Astrocyte (in vitro differentiated cells and primary cell): ENCODE measurements around the gene ZFAND4. TPM values are rescaled to one million over a fixed set of nuclear protein-coding genes. Genes with fewer than 3 reads are reported as not detected.

Experiments used
- DNase-seq: peaks from one replicate; pipeline ENCODE4 v3.0.0-alpha.2; 2010; ENCODE audit warnings: low read depth
- FAIRE-seq: peaks from 2 replicates; lab custom pipeline; 2011; peaks lifted over from hg19 to GRCh38; lab: Jason Lieb, UNC
- H2AFZ ChIP-seq: 2 replicates; pipeline ENCODE4 v1.6.0; 2012; ENCODE audit warnings: low read depth, low read length, inconsistent platforms
- H3K27ac ChIP-seq: 2 replicates; pipeline ENCODE4 v1.5.1; 2011; ENCODE audit warnings: low read depth, low read length, inconsistent platforms
- H3K27me3 ChIP-seq: 2 replicates; pipeline ENCODE4 v1.6.0; 2011; ENCODE audit warnings: low read length, inconsistent platforms; ENCODE audit not compliant: insufficient read depth
- H3K36me3 ChIP-seq: 2 replicates; pipeline ENCODE4 v1.5.1; 2011; ENCODE audit warnings: low read length, inconsistent platforms; ENCODE audit not compliant: insufficient read depth
- H3K4me1 ChIP-seq: 2 replicates; pipeline ENCODE4 v1.5.1; 2011; ENCODE audit warnings: low read length, inconsistent platforms; ENCODE audit not compliant: insufficient read depth
- H3K4me2 ChIP-seq: 2 replicates; pipeline ENCODE4 v1.6.0; 2012; ENCODE audit warnings: low read length, inconsistent platforms
- H3K4me3 ChIP-seq: 2 replicates; pipeline ENCODE4 v1.5.1; 2011; ENCODE audit warnings: low read depth, mild to moderate bottlenecking, low read length, inconsistent platforms; ENCODE audit not compliant: insufficient read depth
- H3K79me2 ChIP-seq: 2 replicates; pipeline ENCODE4 v1.6.0; 2012; ENCODE audit warnings: mild to moderate bottlenecking, low read length, inconsistent platforms; ENCODE audit not compliant: insufficient read depth
- H3K9ac ChIP-seq: 2 replicates; pipeline ENCODE4 v1.6.0; 2012; ENCODE audit warnings: mild to moderate bottlenecking, low read length, inconsistent platforms
- H3K9me3 ChIP-seq: 2 replicates; pipeline ENCODE4 v1.5.1; 2012; ENCODE audit warnings: low read depth, mild to moderate bottlenecking, low read length, inconsistent platforms; ENCODE audit not compliant: insufficient read depth
- H4K20me1 ChIP-seq: 2 replicates; pipeline ENCODE4 v1.6.0; 2012; ENCODE audit warnings: low read length, inconsistent platforms; ENCODE audit not compliant: insufficient read depth
- H3K27ac Mint-ChIP-seq: one replicate; pipeline ENCODE4 v1.8.0; 2021; ENCODE audit warnings: mild to moderate bottlenecking, mixed read lengths; ENCODE audit not compliant: unreplicated experiment
- H3K27me3 Mint-ChIP-seq: one replicate; pipeline ENCODE4 v1.8.0; 2021; ENCODE audit warnings: low read depth, mixed read lengths; ENCODE audit not compliant: unreplicated experiment
- H3K36me3 Mint-ChIP-seq: one replicate; pipeline ENCODE4 v1.8.0; 2021; ENCODE audit warnings: low read depth, mixed read lengths; ENCODE audit not compliant: unreplicated experiment
- H3K4me1 Mint-ChIP-seq: one replicate; pipeline ENCODE4 v1.8.0; 2021; ENCODE audit warnings: low read depth, mixed read lengths; ENCODE audit not compliant: unreplicated experiment
- H3K4me3 Mint-ChIP-seq: one replicate; pipeline ENCODE4 v1.8.0; 2021; ENCODE audit warnings: mild to moderate bottlenecking, moderate library complexity, mixed read lengths; ENCODE audit not compliant: unreplicated experiment
- H3K9me3 Mint-ChIP-seq: one replicate; pipeline ENCODE4 v1.8.0; 2021; ENCODE audit warnings: mild to moderate bottlenecking, mixed read lengths; ENCODE audit not compliant: unreplicated experiment
- CTCF ChIP-seq: IDR thresholded peaks from 2 replicates; pipeline ENCODE4 v1.5.1; 2011; ENCODE audit warnings: low read depth, mild to moderate bottlenecking, inconsistent platforms, low read length, moderate library complexity; ENCODE audit not compliant: insufficient read depth
- EZH2 ChIP-seq: IDR thresholded peaks from 2 replicates; pipeline ENCODE4 v1.6.1; 2012; ENCODE audit warnings: mild to moderate bottlenecking, low read length, inconsistent platforms; ENCODE audit not compliant: insufficient read depth
- total RNA-seq: library from RNA; stranded (reverse); gene quantifications from 2 replicates; pipeline ENCODE4 v1.2.1, GENCODE V29; 2021

ZFAND4 gene
- total RNA-seq, 1 donor from 2014 or later = 4.6 TPM

GRCh38 chr10:45589009-45589408 lies 83.6 kb downstream of the ZFAND4 start:
- Mint-ChIP-seq H3K9me3 (no peaks in the 10 kb centered on the region), H3K36me3 (peaks cover 2% of the 10 kb centered on the region), H3K4me1 (peaks cover 7% of the 10 kb centered on the region), H3K4me3 (no peak overlapping the region), H3K27ac (no peak overlapping the region), H3K27me3 (no peaks in the 10 kb centered on the region)
- no peak for TF ChIP-seq EZH2
- no peak for TF ChIP-seq CTCF
- Histone ChIP-seq H3K36me3 (no peaks in the 10 kb centered on the region), H2AFZ (no peak overlapping the region), H3K9ac (no peak overlapping the region), H4K20me1 (no peaks in the 10 kb centered on the region), H3K27ac (no peak overlapping the region), H3K27me3 (no peaks in the 10 kb centered on the region), H3K4me1 (peaks cover 8% of the 10 kb centered on the region), H3K4me2 (no peak overlapping the region), H3K79me2 (peaks cover 13% of the 10 kb centered on the region), H3K4me3 (no peak overlapping the region), H3K9me3 (no peaks in the 10 kb centered on the region)
- DNase-seq (no peak), FAIRE-seq (no peak)

- H3K36me3 ChIP-seq = no peaks in the 10 kb centered on the region
- Mint-ChIP-seq H3K4me3 (no peak overlapping the region), H3K27ac (no peak overlapping the region), H3K36me3 (peaks cover 2% of the 10 kb centered on the region), H3K4me1 (peaks cover 4% of the 10 kb centered on the region), H3K27me3 (no peaks in the 10 kb centered on the region), H3K9me3 (no peaks in the 10 kb centered on the region)
- no peak for DNase-seq
- no peak for FAIRE-seq
- H3K4me3 ChIP-seq = no peak overlapping the region
- no peaks in the 10 kb centered on the region for H3K9me3 ChIP-seq
- no peak overlapping the region for H2AFZ ChIP-seq
- TF ChIP-seq EZH2 (no peak), CTCF (no peak)
- peaks cover 4% of the 10 kb centered on the region for H4K20me1 ChIP-seq
- no peak overlapping the region for H3K4me2 ChIP-seq
- H3K79me2 ChIP-seq = peaks cover 8% of the 10 kb centered on the region
- no peaks in the 10 kb centered on the region for H3K4me1 ChIP-seq
- H3K27ac ChIP-seq = no peak overlapping the region
- H3K9ac ChIP-seq = no peak overlapping the region
- H3K27me3 ChIP-seq = no peaks in the 10 kb centered on the region
These were observed 86.3 kb downstream of the ZFAND4 start for GRCh38 chr10:45586028-45586824.

- no peak overlapping the region for H3K9ac ChIP-seq
- no peak overlapping the region for H3K4me2 ChIP-seq
- H3K36me3 ChIP-seq = no peaks in the 10 kb centered on the region
- H3K27ac ChIP-seq = no peak overlapping the region
- no peaks in the 10 kb centered on the region for H3K27me3 ChIP-seq
- peaks cover 11% of the 10 kb centered on the region for H3K4me1 Mint-ChIP-seq
- no peak for FAIRE-seq
- DNase-seq = no peak
- H3K4me3 ChIP-seq = no peak overlapping the region
- no peaks in the 10 kb centered on the region for H3K9me3 Mint-ChIP-seq
- no peaks in the 10 kb centered on the region for H3K4me1 ChIP-seq
- H3K27me3 Mint-ChIP-seq = no peaks in the 10 kb centered on the region
- H3K4me3 Mint-ChIP-seq = no peak overlapping the region
- peaks cover 4% of the 10 kb centered on the region for H4K20me1 ChIP-seq
- H3K27ac Mint-ChIP-seq = no peak overlapping the region
- no peaks in the 10 kb centered on the region for H3K36me3 Mint-ChIP-seq
- no peak overlapping the region for H2AFZ ChIP-seq
- peaks cover 6% of the 10 kb centered on the region for H3K79me2 ChIP-seq
- no peak for TF ChIP-seq CTCF
- no peak for TF ChIP-seq EZH2
- H3K9me3 ChIP-seq = no peaks in the 10 kb centered on the region
These were observed 87.4 kb downstream of the ZFAND4 start for GRCh38 chr10:45585131-45585530.
